GM12891 (cell line): ENCODE results near the gene MRPL27.

Source experiments
- PAX5 ChIP-seq: IDR thresholded peaks from 2 replicates; pipeline ENCODE4 v1.6.1; 2011; ENCODE audit warnings: low read length, moderate library complexity, mild to moderate bottlenecking; ENCODE audit not compliant: insufficient read depth, severe bottlenecking
- POLR2A ChIP-seq: IDR thresholded peaks from 2 replicates; pipeline ENCODE4 v1.6.1; 2011; ENCODE audit warnings: low read depth, low read length, control low read depth
- POLR2AphosphoS5 ChIP-seq: IDR thresholded peaks from 2 replicates; pipeline ENCODE4 v1.6.1; 2011; ENCODE audit warnings: low read depth, low read length, control low read depth
- POU2F2 ChIP-seq: IDR thresholded peaks from 2 replicates; pipeline ENCODE4 v1.6.1; 2011; ENCODE audit warnings: low read depth, mild to moderate bottlenecking, control low read depth, low read length, moderate library complexity
- SPI1 ChIP-seq: IDR thresholded peaks from 2 replicates; pipeline ENCODE4 v1.6.1; 2011; ENCODE audit warnings: low read depth, low read length, control low read depth
- TAF1 ChIP-seq: IDR thresholded peaks from 2 replicates; pipeline ENCODE4 v1.6.1; 2011; ENCODE audit warnings: low read depth, low read length, control low read depth

DNA sequence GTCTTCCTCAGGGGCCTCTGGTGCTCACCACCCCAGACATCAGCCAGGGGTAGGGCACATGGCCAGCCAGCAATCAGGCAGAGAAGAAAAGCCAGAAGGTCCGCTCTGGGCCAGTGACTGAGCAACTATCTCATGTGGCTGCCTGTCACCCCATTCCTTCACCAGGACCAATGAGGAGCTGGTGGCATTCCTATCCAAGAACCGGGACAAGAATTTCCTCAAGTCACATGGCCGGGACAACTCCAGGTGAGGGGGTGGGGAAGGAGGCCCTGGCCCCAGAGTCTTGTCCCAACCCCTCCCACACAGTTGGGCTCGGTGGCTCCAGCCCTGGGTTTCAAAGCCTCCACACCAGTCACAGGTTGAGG lies 17.7 kb downstream of the MRPL27 start:
- TF ChIP-seq POLR2AphosphoS5 (no peak), POLR2A (no peak), POU2F2 (no peak), PAX5 (no peak), TAF1 (no peak), SPI1 (no peak)
